ENCODE measurements around the gene HOXA4. TPM values are rescaled to one million over a fixed set of nuclear protein-coding genes. Genes with fewer than 3 reads are reported as not detected.

The HOXA4 gene
- polyA plus RNA-seq, 3 donors: 0.48 TPM; not detected in 2

DNA sequence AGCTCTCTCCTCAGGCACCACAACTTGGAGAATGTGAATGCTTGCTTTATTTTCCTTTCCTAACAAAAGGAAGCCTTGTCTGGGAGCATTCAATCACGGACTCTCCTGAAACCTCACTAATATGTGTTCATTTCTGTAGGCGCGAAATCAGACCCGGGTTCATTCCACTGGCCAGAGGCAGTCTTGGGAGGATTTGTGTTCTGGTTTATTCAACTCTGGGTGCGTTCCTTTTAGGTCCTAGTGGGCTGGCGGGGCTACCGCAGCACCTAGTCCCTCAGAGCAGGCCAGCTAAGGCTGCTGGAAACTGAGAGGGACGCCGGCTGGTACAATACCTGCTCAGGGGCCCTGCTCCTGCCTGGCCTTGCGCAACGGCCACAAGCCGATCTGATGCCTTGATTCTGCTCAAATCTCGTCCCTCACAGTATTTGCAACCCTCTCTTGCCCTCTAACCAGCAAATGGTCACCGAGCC is 7.5 kb downstream of the HOXA4 start:
- Histone ChIP-seq H3K9me3 (replicated peaks in 1 of 2; ENCODE audit: control insufficient read depth in 1 of 2, insufficient read depth in 1 of 2, low read length in 2 of 2) (no peaks in the 10 kb centered on the region), H4K20me1 (ENCODE audit: insufficient read depth, low read length) (no peaks in the 10 kb centered on the region), H2AFZ (ENCODE audit: insufficient read depth, low read depth, low read length, poor library complexity, severe bottlenecking) (no peak overlapping the region), H3K27ac (ENCODE audit: low read depth in 1 of 2, low read length in 2 of 2) (no peak overlapping the region), H3K9ac (ENCODE audit: insufficient read depth, low read length, poor library complexity, severe bottlenecking) (no peak overlapping the region), H3K4me1 (ENCODE audit: control insufficient read depth in 1 of 2, insufficient read depth in 2 of 2, low read length in 2 of 2) (no peaks in the 10 kb centered on the region), H3K79me2 (ENCODE audit: insufficient read depth, low read length) (no peaks in the 10 kb centered on the region), H3K4me2 (replicated peaks; ENCODE audit: extremely low read depth, low read length, poor library complexity, severe bottlenecking) (no peak overlapping the region), H3K36me3 (replicated peaks in 1 of 2; ENCODE audit: control insufficient read depth in 1 of 2, insufficient read depth in 2 of 2, low read length in 2 of 2) (no peaks in the 10 kb centered on the region), H3K4me3 (replicated peaks in 1 of 3; ENCODE audit: low read depth in 2 of 3, low read length in 3 of 3) (no peak overlapping the region), H3K27me3 (ENCODE audit: control insufficient read depth in 2 of 2, insufficient read depth in 2 of 2, low read length in 2 of 2) (no peaks in the 10 kb centered on the region)
- peaks cover 0 to 3% (median 0%) of the 10 kb centered on the region in 7 donors for H3K9me3 Mint-ChIP-seq
- WGBS (ENCODE audit: insufficient coverage): 85% methylated on average over 6 of the region's 14 CpGs
- peaks cover 8% of the 10 kb centered on the region for H3K4me1 Mint-ChIP-seq
- H3K4me3 Mint-ChIP-seq: no peak overlapping the region
- H3K36me3 Mint-ChIP-seq: no peaks in the 10 kb centered on the region
- peak overlapping the region in 1 of 7 donors; percentile 55 for H3K27ac Mint-ChIP-seq
- intact Hi-C loops (cut with micrococcal nuclease): no loop called here
- DNase-seq: no peak
- H3K27me3 Mint-ChIP-seq (ENCODE audit: low read depth in 3 of 3): peaks cover 3 to 6% (median 5%) of the 10 kb centered on the region in 3 donors
- TF ChIP-seq, protein P1, sequence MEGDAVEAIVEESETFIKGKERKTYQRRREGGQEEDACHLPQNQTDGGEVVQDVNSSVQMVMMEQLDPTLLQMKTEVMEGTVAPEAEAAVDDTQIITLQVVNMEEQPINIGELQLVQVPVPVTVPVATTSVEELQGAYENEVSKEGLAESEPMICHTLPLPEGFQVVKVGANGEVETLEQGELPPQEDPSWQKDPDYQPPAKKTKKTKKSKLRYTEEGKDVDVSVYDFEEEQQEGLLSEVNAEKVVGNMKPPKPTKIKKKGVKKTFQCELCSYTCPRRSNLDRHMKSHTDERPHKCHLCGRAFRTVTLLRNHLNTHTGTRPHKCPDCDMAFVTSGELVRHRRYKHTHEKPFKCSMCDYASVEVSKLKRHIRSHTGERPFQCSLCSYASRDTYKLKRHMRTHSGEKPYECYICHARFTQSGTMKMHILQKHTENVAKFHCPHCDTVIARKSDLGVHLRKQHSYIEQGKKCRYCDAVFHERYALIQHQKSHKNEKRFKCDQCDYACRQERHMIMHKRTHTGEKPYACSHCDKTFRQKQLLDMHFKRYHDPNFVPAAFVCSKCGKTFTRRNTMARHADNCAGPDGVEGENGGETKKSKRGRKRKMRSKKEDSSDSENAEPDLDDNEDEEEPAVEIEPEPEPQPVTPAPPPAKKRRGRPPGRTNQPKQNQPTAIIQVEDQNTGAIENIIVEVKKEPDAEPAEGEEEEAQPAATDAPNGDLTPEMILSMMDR (IDR thresholded peaks at IDR 0.05): no peak

DNA sequence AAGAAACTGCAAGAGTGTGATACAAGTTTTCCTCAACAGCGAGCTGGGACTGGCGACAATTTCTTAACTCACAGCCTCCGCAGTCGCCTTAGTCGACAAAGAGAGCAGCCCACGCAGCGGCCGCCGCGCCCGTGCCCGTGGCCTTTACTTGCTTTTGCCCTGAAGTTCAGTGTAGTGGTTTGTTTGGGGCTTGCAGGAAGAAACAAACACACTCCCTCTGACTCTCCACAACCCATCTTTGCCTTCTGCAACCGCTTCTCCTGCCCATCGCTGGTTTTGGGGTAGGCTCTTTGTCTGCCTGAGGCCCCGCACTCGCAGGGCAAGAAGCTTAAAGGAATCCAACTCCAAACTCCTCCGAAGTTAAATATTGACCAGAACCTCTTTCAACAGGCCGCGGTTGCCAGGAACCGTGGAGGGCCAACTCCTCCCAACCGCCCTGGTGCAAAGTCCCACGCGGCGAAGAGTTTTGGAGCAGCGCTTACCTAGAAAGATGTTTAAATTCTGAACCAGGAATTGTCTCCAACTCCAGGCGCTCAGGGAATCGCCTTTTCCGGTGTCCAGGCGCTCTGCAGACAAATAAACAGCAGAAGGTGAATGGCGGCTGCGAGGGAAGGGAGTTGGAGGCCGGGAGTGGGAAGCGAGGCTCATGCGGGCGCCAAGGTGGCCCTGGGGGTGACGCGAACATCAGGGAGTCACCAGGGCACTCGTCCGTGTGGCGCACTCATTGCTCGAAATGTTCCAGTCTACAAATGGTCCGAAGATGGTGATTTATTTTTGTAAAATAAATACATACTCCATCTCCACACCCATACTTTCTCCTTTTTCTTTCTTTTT is 8.3 kb downstream of the HOXA4 start:
- TF ChIP-seq, protein P1 (IDR thresholded peaks at IDR 0.05): no peak
- Mint-ChIP-seq H3K9me3 (peaks cover 0 to 3% (median 0%) of the 10 kb centered on the region in 7 donors), H3K4me1 (peaks cover 8% of the 10 kb centered on the region), H3K27me3 (ENCODE audit: low read depth in 3 of 3) (peaks cover 1 to 3% (median 2%) of the 10 kb centered on the region in 3 donors), H3K27ac (no peak overlapping the region), H3K4me3 (no peak overlapping the region), H3K36me3 (no peaks in the 10 kb centered on the region)
- Histone ChIP-seq H3K79me2 (ENCODE audit: insufficient read depth, low read length) (no peaks in the 10 kb centered on the region), H3K4me1 (ENCODE audit: control insufficient read depth in 1 of 2, insufficient read depth in 2 of 2, low read length in 2 of 2) (no peaks in the 10 kb centered on the region), H3K27me3 (ENCODE audit: control insufficient read depth in 2 of 2, insufficient read depth in 2 of 2, low read length in 2 of 2) (no peaks in the 10 kb centered on the region), H3K36me3 (replicated peaks in 1 of 2; ENCODE audit: control insufficient read depth in 1 of 2, insufficient read depth in 2 of 2, low read length in 2 of 2) (no peaks in the 10 kb centered on the region), H3K9me3 (replicated peaks in 1 of 2; ENCODE audit: control insufficient read depth in 1 of 2, insufficient read depth in 1 of 2, low read length in 2 of 2) (no peaks in the 10 kb centered on the region), H3K9ac (ENCODE audit: insufficient read depth, low read length, poor library complexity, severe bottlenecking) (no peak overlapping the region), H4K20me1 (ENCODE audit: insufficient read depth, low read length) (no peaks in the 10 kb centered on the region), H2AFZ (ENCODE audit: insufficient read depth, low read depth, low read length, poor library complexity, severe bottlenecking) (no peak overlapping the region), H3K4me2 (replicated peaks; ENCODE audit: extremely low read depth, low read length, poor library complexity, severe bottlenecking) (no peak overlapping the region), H3K27ac (ENCODE audit: low read depth in 1 of 2, low read length in 2 of 2) (no peak overlapping the region), H3K4me3 (replicated peaks in 1 of 3; ENCODE audit: low read depth in 2 of 3, low read length in 3 of 3) (no peak overlapping the region)
- intact Hi-C loops (cut with micrococcal nuclease): no loop called here
- WGBS (ENCODE audit: insufficient coverage): over 99% methylated on average over 21 of the region's 42 CpGs
- no peak for DNase-seq
